GM11168 (cell line): ENCODE measurements around the gene HS3ST5.
"Not testable (repeated sequence)": the region's sequence is repeated elsewhere in the genome, so short reads cannot be mapped to it uniquely, and the experiment has no call there.

Experiments used
- in situ Hi-C: fragments of 300-500 bp; cut with MboI; formaldehyde crosslinking; loops from one replicate; pipeline ENCODE4 v1.12.0; 2022; ENCODE audit warnings: low sequenced_read_pairs; ENCODE audit not compliant: unreplicated experiment

HS3ST5 gene

GRCh38 chr6:114011486-114011885 is 331.3 kb downstream of the HS3ST5 start:
- in situ Hi-C loops: not testable (repeated sequence)

GRCh38 chr6:114010540-114010939 is 332.3 kb downstream of the HS3ST5 start:
- in situ Hi-C loops: no loop called here

GRCh38 chr6:114009192-114009591 is 333.6 kb downstream of the HS3ST5 start:
- in situ Hi-C loops: no loop called here

GRCh38 chr6:114008331-114008730 is 334.5 kb downstream of the HS3ST5 start:
- in situ Hi-C loops: no loop called here

GRCh38 chr6:114007516-114007915 is 335.3 kb downstream of the HS3ST5 start:
- in situ Hi-C loops: no loop called here
